GM21529 (cell line): ENCODE measurements around the gene ZSCAN18.

ENCODE experiments used
- ATAC-seq: cut with Tn5 transposase; IDR thresholded peaks from one replicate; pipeline ENCODE4 v1.9.1; 2021; ENCODE audit not compliant: unreplicated experiment

Gene ZSCAN18

DNA sequence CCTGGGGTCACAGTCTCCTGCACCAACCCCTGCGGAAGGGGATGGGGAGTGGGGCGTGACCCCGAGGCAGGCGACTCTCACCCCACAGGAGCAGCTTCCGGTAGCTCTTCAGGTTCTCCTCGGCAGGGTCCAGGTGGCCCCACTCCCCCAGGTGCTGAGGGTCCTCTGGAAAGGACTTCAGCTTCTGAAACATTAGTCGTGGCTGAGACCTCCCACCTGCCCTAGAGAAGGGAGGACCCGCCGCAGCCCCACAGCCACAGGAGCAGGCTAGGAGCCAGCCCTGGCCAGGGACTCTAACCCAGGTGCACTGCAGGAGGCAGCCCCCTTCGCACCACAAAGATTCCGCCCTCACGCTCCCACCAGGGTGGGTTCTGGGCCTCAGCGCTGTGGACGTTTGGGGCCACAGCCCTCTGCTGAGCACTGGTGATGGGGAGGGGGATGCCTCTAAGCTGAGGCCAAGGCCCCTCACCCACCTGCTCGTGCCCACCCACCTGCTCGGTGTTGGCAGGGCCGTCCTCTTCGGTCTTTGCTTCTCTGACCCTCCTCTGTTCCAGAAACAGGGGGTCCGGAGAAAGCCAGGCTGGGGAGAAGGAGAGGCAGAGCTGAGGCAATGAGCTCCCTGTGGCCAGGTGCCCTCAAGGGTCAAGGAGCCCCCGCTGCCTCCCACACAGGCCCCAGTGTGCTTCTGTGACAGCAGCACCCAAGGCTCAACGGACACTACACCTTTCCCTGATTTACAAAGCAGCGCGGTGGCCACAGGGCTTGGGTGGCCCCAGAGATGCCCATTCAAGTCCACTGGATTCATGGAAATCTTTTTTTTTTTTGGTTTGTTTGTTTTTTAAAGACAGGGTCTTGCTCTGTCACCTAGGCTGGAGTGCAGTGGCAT lies 11.0 kb downstream of the ZSCAN18 start:
- no peak for ATAC-seq

DNA sequence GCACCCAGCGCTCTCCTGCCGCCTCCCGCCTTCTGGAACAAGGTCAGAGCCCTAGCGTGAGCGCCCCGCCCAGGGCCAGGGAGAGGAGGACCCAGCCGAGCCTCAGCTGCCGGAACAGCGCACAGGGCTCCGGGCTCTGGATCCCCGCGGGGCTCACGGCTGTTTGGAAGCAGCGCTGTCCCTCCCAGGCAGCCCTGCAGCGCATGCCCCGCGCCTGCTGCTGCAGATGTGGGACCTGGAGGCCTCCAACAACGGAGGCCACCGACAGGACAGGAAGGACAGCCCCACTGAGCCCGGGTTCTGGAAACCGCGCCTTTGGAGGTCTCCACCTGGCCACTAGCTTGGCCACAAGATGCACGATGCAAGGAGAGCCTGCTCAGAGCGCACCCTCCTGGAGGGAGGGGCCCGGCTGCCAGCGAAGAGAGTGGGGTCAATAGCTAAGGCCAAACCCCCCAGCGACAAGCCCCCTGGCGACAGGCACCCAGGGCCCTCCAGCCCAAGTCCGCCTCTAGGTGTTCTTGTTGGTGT lies 12.6 kb downstream of the ZSCAN18 start:
- ATAC-seq, result no peak

DNA sequence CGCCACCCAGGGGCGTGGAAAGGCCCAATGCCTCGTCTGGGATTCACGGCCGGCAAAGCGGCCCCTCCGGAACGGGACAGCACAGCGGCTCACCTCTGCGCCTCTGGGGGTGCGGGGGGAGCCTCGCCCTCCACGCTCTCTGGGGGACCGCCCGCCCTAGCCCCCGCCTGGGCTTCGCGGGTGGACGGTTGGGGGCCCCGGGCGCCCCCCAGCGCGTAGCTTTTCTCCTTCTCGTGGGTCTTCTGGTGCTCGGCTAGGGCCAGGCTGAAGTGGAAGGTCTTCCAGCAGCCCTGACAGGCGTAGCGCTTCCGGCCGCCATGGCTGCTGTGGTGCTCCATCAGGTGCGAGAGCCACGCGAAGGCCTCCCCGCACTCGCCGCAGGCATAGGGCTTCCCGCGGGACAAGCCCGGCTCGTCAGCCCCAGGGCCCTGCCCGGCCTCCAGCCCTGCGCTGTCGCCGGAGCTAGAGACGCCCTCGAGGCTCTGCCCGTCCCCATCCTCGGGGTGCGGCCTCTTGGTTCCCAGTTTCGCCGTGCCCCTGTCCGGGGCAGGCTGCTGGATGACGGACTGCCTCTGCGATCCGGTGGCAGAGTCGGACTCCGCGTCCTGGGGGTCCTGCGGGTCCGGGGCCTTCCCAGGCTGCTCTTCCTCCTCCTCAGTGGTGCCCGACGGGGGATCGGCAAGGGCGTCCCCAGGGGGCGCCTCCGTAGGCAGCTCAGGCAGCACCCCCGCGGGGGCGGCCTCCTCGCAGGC lies 13.3 kb downstream of the ZSCAN18 start:
- ATAC-seq, result no peak

DNA sequence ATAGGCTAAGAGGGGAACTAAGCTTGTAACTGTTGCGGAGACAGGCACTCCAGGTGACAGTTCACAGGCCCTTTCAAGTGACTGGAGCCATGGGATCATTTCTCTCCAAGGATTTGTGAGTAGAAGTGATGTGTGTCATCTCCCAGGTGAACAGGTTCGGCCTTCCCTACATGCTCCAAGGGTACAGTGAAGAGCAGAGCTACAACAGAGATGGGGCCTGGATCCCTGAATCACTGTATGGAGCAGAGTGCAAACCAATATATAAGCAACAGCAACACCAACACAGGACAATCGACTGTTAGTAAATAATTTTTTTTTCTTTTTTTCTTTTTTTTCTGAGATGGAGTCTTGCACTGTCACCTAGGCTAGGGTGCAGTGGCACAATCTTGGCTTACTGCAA lies 15.0 kb downstream of the ZSCAN18 start:
- no peak for ATAC-seq

DNA sequence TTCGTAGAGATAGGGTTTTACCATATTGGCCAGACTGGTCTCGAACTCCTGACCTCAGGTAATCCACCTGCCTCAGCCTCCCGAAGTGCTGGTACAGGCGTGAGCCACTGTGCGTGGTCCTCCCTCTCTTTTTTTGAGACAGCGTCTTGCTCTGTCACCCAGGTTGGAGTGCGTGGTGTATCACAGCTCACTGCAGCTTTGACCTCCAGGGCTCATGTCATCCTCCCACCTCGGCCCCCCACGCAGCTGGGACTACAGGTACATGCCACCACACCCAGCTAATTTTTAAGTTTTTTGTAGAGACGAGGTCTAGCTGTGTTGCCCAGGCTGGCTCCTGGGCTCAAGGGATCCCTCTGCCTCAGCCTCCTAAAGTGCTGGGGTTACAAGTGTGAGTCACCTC lies 18.2 kb downstream of the ZSCAN18 start:
- ATAC-seq, result no peak

DNA sequence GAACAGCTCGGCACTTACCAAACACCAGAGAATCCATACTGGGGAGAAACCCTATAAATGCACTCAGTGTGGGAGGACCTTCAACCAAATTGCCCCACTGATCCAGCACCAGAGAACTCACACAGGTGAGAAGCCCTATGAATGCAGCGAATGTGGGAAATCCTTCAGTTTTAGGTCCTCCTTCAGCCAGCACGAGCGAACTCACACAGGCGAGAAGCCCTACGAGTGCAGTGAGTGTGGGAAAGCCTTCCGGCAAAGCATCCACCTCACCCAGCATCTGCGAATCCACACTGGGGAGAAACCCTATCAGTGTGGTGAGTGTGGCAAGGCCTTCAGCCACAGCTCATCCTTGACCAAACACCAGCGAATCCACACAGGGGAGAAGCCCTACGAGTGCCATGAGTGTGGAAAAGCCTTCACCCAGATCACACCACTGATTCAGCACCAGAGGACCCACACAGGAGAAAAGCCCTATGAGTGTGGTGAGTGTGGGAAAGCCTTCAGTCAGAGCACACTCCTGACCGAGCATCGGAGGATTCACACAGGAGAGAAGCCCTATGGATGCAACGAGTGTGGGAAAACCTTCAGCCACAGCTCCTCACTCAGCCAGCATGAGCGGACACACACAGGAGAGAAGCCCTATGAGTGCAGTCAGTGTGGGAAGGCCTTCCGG lies 30.7 kb downstream of the ZSCAN18 start:
- no peak for ATAC-seq

DNA sequence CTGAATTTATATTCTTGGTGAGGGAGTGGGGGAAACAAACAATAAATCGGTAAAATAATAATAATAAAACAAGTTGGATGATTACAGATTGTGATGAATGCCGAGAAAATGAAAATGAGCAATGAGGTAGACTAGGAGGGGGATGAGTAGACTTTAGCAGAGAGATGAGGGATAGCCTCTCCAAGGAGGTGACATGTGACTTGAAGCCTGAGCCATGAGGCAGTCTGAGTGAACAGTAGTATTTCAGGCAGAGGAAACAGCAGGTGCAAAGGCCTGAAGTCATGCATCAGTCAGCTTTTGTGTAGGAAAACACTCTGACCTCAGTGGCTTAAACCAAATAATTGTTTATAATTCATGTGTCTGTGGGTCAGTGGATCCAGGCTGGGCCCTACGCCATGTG lies 34.3 kb downstream of the ZSCAN18 start:
- ATAC-seq, result no peak

DNA sequence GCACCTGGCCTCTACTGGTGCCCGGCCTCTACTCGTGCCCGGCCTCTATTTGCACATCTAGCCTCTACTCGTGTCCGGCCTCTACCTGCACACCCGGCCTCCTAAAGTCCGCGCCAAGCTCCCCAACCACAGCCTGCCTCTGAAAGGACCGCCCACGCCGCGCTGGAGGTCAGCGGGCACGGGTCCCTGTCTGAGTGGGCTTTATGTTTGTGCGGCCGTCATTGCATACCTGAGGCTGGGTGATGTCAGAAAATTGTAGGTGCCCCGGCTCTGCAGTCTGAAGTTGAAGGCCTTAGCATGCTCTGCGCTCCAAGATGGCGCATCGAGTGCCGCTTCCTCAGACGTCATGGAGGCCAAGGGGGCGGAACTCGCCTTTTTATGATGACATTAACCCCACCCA lies 37.8 kb downstream of the ZSCAN18 start:
- no peak for ATAC-seq

DNA sequence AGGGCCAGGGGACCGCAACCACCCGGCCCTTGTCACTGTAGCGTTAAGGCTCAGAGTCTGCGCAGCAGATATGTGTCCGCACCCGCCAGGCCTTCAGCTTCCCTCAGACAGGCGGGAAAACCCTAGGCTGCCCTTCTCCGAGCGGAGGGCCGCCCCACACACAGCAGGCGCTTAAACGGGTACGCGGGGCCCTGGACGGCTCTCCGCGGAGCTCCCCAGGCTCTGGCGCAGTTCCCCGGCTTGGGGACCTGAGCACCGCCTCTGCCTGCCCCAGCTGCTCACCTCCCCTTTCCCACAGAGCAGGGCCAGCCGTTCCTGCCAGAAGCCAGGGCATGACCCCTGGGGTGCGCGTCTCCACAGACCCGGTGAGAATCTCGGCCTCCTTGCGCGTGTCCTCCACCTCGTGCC lies 38.4 kb downstream of the ZSCAN18 start:
- ATAC-seq, result no peak

DNA sequence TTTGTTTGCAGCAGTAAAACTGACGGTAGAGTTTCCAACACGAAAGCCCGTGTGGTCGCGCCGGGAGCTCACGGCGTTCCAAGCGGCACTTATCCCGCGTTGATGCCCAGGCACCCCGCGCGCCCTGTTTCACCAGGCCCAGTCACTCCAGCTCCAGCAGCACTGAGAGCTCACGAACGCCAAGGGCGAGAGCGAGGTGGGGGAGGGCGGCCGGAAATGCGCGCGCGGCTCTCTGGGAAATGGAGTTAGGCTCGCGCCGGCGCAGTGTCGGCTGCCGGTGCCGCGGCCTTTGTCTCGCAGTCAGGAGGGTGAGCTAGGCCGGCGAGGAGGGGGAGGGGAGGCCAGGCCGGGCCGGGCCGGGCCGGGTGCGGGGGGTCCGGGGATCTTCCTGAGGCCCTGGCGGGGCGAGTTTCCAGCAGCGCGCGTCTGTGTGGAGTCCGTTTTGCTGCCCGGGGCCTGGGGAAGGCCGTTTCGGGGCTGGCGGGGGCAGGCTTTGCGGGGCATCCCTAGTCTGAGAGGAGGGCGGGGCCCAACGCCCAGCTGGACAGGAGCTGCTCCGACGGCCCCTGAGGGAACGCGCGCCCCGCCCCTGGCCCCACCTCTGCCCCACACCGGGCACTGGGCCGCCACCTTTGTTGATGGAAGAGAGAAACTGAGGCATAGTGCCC lies 38.9 kb downstream of the ZSCAN18 start, which contains the start of gene ZNF135:
Gene ZNF135 (plus strand): TSS at position 280 of the 668 bp plus-strand sequence. CDS start 721 bp downstream, outside the sequence.
- no peak for ATAC-seq

DNA sequence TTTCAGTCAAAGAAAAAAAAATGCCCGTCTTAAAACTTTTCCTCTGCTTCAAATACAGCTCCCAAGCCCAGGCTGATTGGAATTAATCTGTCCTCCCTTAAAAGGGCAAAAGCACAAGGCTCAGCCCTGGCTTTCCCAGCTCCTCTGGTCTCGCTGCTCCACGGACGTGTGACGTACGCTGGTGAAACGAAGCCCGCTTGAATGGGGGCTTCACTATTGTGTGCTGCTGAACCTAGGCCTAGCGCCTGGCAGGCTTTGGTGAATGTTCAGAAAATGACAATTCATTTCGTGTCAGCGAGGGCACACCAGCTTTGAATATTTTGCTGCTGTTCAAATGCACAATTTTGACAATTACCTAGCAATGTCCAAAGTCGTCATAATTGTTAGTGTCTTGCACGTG lies 39.6 kb downstream of the ZSCAN18 start:
- no peak for ATAC-seq

DNA sequence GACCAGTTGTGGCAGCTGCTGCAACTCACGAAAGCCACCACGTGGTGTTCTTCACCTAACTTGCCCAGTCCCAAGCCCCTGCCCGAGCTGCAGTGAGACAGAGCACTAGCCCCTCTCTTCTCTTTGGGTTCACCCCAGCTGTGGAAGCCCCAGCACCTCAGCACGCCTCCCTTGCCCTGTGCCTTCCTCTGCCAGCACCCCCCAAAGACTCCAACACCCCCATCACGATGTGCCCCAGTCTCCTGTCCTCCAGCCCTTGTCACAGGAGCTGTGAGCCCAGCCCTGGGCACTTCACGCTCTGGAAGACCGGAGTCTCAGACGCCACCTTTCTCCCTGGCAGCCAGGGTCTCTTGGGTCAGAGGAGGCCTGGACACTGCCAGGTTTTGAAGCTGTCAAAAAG lies 41.2 kb downstream of the ZSCAN18 start:
- no peak for ATAC-seq

DNA sequence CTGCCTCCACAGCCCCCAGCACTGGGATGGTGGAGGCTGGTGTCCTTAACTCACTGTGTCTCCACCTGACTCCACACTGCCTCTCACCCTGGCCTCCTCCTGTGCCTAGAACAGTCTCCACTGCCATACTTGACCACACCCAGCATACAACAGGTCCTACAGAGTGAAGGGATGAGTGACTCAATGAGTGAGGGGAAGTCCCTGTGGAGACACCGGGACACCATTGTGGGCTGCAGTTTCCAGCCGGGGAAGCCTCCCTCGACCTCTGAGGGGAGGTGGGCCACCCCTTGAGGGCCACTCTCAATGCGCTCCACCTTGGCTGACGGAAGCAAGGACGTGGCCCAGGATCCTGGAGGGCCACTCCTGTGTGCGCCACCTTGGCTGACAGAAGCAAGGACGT lies 41.8 kb downstream of the ZSCAN18 start:
- ATAC-seq, result no peak

DNA sequence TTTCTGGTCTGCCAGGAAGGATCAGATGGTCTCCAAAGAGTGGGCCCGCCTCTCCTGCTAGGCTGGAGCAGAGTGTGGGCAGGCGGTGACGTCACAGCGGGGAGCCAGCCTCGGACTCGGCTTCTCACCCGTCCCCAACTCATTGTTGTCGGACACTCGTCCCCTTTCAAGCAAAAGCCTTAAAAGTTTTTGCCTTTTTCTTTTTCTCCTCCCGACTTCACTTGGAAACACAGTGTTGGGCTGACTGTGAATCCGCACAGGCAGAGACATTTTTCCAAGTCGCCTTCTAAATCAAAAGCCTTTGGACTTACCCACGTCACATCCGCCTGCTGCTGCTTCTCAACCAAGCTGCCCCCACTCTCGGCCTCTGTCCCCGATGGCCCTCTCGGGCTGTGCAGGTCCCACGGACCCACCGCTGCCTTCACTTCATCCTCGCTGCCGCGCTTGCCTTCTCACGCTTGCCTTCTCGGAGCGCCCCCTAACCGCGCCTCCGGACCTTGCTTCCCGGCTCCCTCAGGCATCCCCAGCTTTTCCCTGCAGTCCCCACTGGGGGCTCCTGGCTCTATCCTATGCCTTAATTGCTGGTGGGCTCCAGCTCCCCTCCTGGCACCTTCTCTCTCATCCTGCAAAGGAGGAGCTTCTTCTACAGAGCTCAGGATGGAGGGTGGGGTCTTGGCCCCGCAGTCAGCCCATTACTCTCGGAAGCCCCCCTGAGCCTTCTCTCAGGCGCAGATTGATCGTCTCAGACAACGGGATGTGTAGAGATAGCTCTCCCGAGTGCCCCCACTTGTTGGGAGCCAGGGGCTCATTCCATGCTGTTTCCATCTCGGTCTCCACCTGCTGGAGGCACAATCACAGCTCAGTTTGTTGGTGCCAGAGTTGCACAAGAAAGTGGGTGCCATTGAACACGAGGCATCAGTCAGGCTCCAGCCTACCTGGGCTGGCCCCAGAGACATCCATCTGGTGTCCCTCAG lies 42.8 kb downstream of the ZSCAN18 start:
- ATAC-seq, result no peak

DNA sequence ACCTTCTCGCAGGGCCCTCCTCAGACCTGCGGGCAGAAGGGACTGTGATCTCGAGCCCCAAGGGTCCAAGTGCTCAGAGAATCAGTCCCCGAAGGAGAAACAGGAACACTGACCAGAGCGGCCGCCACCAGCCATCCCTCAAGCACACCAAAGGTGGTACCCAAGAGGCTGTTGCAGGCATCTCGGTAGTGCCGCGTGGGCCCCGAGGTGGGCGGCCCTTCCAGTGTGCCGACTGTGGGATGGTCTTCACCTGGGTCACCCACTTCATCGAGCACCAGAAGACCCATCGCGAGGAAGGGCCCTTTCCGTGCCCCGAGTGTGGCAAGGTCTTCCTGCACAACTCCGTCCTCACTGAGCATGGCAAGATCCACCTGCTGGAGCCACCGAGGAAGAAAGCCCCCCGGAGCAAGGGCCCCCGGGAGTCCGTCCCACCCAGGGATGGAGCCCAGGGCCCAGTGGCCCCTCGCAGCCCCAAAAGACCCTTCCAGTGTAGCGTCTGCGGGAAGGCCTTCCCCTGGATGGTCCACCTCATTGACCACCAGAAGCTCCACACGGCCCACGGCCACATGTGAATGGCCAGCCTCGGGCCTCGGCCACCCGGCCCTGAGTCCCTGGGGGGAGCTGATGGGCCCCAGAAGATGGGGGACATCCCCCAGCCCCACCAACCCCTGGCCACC lies 44.4 kb downstream of the ZSCAN18 start:
- ATAC-seq, result no peak

DNA sequence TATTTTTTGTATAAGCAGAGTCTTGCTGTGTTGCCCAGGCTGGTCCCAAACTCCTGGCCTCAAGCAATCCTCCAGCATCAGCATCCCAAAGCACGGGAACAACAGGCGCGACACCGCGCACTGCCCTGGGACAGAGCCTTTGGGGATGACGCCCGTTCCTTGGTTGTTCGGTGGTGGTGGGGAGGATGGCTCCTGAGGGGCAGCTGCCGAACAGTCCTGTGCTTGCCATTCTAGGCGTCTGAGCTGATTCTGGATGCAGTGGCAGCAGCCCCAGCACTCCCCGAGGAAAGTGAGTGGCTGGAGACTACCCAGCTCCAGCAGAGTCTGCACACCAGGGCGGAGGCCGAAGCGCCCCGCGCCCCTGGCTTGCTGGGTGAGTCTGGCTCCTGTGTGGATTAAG lies 45.8 kb downstream of the ZSCAN18 start:
- no peak for ATAC-seq

DNA sequence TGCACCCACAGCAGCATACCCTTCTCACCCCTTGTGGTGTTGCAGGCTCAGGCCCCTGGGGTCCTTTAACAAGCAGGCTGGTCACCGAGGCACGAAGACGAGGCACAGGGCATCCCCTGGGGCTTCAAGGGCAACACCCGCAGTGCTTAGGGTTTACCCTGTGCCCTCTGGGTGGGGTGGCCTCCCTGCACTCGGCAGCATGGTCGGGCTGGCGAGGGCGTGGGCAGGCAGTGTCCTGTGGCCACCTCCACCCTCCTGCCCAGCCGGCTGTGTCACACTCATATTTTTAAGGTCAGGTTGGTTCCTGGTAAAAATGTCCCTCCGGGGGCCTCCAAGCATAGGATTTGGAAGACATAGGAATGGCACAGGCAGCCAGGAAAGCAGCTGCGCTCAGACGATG lies 50.4 kb downstream of the ZSCAN18 start:
- ATAC-seq, result no peak

DNA sequence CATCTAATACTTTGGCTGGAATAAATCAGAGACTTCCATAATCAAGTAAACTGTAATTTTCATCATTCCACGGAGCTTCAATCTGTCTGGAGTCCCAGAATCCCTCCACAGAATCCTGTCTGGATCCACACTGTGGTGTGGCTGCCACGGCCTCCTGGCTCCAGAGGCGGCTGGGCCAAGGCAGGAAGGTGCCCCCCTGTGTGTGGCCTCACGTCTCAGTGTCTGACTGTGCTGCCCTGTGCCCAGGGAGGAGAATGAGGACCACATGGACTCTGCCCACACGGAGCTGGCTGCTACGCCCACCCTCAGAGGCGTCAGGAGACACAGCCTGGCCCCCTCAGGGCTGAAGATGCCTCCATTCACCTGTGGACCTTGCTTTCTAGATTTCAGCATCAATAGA lies 51.2 kb downstream of the ZSCAN18 start:
- no peak for ATAC-seq

DNA sequence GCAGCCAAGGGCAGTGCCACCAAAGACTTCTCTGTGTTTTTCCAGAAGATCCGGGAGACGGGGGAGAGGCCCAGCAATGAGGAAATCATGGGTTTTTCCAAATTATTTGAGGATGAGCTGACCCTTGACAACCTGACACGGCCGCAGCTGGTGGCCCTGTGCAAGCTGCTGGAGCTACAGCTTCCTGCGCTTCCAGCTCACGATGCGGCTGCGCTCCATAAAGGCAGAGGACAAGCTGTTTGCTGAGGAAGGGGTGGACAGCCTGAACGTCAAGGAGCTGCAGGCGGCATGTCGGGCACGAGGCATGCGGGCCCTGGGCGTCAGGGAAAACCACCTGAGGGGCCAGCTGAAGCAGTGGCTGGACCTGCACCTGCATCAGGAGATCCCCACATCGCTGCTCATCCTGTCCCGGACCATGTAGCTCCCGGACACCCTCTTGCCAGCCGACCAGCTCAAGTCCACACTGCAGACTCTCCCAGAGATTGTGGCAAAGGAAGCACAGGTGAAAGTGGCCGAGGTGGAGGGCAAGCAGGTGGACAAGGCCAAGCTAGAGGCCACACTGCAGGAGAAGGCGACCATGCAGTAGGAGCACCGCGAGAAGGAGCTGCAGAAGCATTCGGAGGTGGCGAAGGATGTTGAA lies 52.5 kb downstream of the ZSCAN18 start:
- ATAC-seq, result no peak
